MCF 10A (cell line): Measurements from ENCODE around the gene ANKRD28. TPM values are rescaled to one million over a fixed set of nuclear protein-coding genes. Genes with fewer than 3 reads are reported as not detected.
A peak's percentile ranks its signal among the peaks of the same experiment; 100 is the strongest.

Source experiments
- BruUV-seq: library from RNA; stranded (reverse); fragments of 400-500 nt; replicated peaks from 2 replicates; lab custom pipeline; 2021; lab: Mats Ljungman, UMichigan
- CTCF ChIA-PET: fragments of 300-600 bp; sonication (Branson Sonifier 250); formaldehyde crosslinking; extraction: SDS; loops from one replicate; lab custom pipeline; 2021; ENCODE audit warnings: antibody characterized with exemption, inconsistent platforms; lab: Yijun Ruan, JAX
- POLR2A ChIA-PET: fragments of 300-600, 350-650 bp; sonication (Branson Sonifier 250); formaldehyde crosslinking; extraction: SDS; loops from one replicate; lab custom pipeline; 2020; ENCODE audit warnings: antibody characterized with exemption, inconsistent platforms; lab: Yijun Ruan, JAX
- DNase-seq: peaks from one replicate; pipeline ENCODE4 v3.0.0-alpha.2; 2018; ENCODE audit not compliant: unreplicated experiment
- H3K27ac Mint-ChIP-seq: one replicate; pipeline ENCODE4 v1.8.0; 2022; ENCODE audit warnings: mild to moderate bottlenecking, low read depth, mixed read lengths; ENCODE audit not compliant: unreplicated experiment
- H3K27me3 Mint-ChIP-seq: one replicate; pipeline ENCODE4 v1.8.0; 2022; ENCODE audit warnings: mixed read lengths; ENCODE audit not compliant: insufficient read depth, unreplicated experiment
- H3K36me3 Mint-ChIP-seq: one replicate; pipeline ENCODE4 v1.8.0; 2022; ENCODE audit warnings: mild to moderate bottlenecking, moderate library complexity, mixed read lengths; ENCODE audit not compliant: insufficient read depth, unreplicated experiment
- H3K4me1 Mint-ChIP-seq: one replicate; pipeline ENCODE4 v1.8.0; 2022; ENCODE audit warnings: mixed read lengths; ENCODE audit not compliant: insufficient read depth, unreplicated experiment
- H3K4me3 Mint-ChIP-seq: one replicate; pipeline ENCODE4 v1.8.0; 2022; ENCODE audit warnings: mild to moderate bottlenecking, moderate library complexity, mixed read lengths; ENCODE audit not compliant: unreplicated experiment
- H3K9me3 Mint-ChIP-seq: one replicate; pipeline ENCODE4 v1.8.0; 2022; ENCODE audit warnings: mixed read lengths; ENCODE audit not compliant: unreplicated experiment
- intact Hi-C: fragments of 100-400 bp; cut with micrococcal nuclease; formaldehyde crosslinking; loops from 2 replicates; pipeline ENCODE4 v1.14.1; 2022
- total RNA-seq: library from RNA; stranded (reverse); gene quantifications from 2 replicates; pipeline ENCODE4 v1.2.3, GENCODE V29; 2022
- TF ChIP-seq, protein P1 (sequence below): fragments of 200-600 bp; IDR thresholded peaks from one replicate; pipeline ENCODE4 v1.8.0; 2022; ENCODE audit warnings: antibody characterized with exemption, mild to moderate bottlenecking; ENCODE audit not compliant: unreplicated experiment

Gene ANKRD28
- total RNA-seq, 1 experiment from 2014 or later = 79.0 TPM

GRCh38 chr3:15694628-15695027 lies 103.2 kb downstream of the ANKRD28 start:
- no TSS peak for BruUV-seq

DNA sequence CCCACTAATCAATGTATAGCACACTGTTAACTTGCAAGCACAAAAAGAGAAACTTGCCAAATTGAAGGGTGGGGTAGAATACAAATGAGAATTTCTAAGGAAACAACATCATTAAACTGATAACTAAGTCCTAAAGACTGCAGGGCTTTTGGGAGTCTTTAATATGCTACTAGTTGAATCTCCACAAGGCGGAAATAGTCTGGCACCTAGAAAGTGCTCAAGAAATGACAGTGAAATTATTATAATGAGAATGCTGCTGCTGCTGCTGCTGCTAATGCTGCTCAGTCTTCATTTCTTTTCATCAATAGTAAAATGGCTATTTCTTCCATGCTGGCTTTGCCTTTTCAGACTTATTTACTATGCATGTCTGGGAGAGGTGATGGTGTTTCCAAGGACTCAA lies 104.4 kb downstream of the ANKRD28 start:
- Mint-ChIP-seq H3K36me3 (peaks cover 87% of the 10 kb centered on the region), H3K27me3 (no peaks in the 10 kb centered on the region), H3K4me1 (no peaks in the 10 kb centered on the region), H3K4me3 (no peak overlapping the region), H3K27ac (peak overlapping the region; percentile 46), H3K9me3 (no peaks in the 10 kb centered on the region)
- peak; percentile 4 for DNase-seq
- TF ChIP-seq, protein P1, sequence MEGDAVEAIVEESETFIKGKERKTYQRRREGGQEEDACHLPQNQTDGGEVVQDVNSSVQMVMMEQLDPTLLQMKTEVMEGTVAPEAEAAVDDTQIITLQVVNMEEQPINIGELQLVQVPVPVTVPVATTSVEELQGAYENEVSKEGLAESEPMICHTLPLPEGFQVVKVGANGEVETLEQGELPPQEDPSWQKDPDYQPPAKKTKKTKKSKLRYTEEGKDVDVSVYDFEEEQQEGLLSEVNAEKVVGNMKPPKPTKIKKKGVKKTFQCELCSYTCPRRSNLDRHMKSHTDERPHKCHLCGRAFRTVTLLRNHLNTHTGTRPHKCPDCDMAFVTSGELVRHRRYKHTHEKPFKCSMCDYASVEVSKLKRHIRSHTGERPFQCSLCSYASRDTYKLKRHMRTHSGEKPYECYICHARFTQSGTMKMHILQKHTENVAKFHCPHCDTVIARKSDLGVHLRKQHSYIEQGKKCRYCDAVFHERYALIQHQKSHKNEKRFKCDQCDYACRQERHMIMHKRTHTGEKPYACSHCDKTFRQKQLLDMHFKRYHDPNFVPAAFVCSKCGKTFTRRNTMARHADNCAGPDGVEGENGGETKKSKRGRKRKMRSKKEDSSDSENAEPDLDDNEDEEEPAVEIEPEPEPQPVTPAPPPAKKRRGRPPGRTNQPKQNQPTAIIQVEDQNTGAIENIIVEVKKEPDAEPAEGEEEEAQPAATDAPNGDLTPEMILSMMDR = peak; percentile 10
- BruUV-seq = no TSS peak
- ChIA-PET CTCF (no interaction called here), POLR2A (interaction anchor here (0.7 kb wide), 1 partner anchor 125 kb away, joined by 3 read pairs; no protein-coding TSS in a partner anchor)
- intact Hi-C loops = no loop called here

More at GRCh38 chr3:15694628-15695027, 103.2 kb downstream of the ANKRD28 start:
- intact Hi-C loops = no loop called here
- Mint-ChIP-seq H3K27ac (peak overlapping the region; percentile 46), H3K4me3 (no peak overlapping the region), H3K36me3 (peaks cover 90% of the 10 kb centered on the region), H3K4me1 (no peaks in the 10 kb centered on the region), H3K27me3 (no peaks in the 10 kb centered on the region), H3K9me3 (no peaks in the 10 kb centered on the region)
- TF ChIP-seq, protein P1 = no peak
- DNase-seq = no peak
- ChIA-PET CTCF (no interaction called here), POLR2A (interaction anchor here (0.5 kb wide), 1 partner anchor 89 kb away, joined by 4 read pairs; no protein-coding TSS in a partner anchor)

DNA sequence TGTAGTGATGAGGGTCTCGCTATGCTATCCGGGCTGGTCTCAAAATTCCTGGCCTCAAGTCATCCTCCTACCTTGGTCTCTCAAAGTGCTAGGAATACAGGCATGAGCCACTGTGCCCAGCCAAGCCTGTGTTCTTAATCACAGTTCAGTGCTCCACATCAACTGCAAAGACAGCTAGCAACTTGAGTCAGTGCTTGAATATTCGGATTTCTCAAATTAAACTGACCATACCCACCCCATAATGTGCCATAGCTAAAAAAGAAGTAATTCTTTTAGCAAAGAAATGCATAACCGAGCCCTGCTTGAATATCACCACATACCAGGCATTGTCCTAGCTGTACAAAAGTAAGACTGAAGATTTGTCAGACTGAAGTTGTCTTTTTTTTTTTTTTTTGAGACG lies 107.0 kb downstream of the ANKRD28 start:
- BruUV-seq = no TSS peak
- no peak for DNase-seq
- ChIA-PET POLR2A (no interaction called here), CTCF (interaction anchor here (0.6 to 1.0 kb wide), 3 partner anchors 60 to 596 kb away, joined by 4 read pairs; no protein-coding TSS in a partner anchor)
- TF ChIP-seq, protein P1 = no peak
- intact Hi-C loops = no loop called here
- no peak overlapping the region for H3K4me3 Mint-ChIP-seq
- H3K4me1 Mint-ChIP-seq = no peaks in the 10 kb centered on the region
- H3K27me3 Mint-ChIP-seq = no peaks in the 10 kb centered on the region
- no peak overlapping the region for H3K27ac Mint-ChIP-seq
- peaks cover 81% of the 10 kb centered on the region for H3K36me3 Mint-ChIP-seq
- H3K9me3 Mint-ChIP-seq = no peaks in the 10 kb centered on the region

DNA sequence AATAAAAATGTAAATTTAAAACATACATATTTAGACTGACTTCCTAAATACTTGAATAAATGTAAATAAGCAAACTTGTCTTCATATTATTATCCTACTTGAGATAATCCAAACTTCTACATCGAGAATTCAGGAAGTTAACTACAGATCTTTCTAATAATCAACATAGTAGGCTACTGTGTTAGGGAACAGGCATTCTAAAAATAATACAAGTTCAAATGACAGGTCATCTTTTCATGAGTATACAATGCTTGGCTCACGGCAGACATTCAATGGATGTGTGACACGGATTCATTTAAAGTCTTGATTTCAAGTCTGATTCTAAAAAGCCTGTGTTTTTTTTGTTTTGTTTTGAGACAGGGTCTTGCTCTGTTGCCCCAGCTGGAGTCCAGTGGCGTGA lies 107.5 kb downstream of the ANKRD28 start:
- Mint-ChIP-seq H3K4me1 (no peaks in the 10 kb centered on the region), H3K36me3 (peaks cover 81% of the 10 kb centered on the region), H3K27ac (no peak overlapping the region), H3K9me3 (no peaks in the 10 kb centered on the region), H3K4me3 (no peak overlapping the region), H3K27me3 (no peaks in the 10 kb centered on the region)
- BruUV-seq = no TSS peak
- intact Hi-C loops = no loop called here
- ChIA-PET CTCF (interaction anchor here (0.6 to 1.0 kb wide), 3 partner anchors 60 to 595 kb away, joined by 4 read pairs; no protein-coding TSS in a partner anchor), POLR2A (no interaction called here)
- DNase-seq = no peak
- TF ChIP-seq, protein P1 = no peak
